LNCaP clone FGC (cell line): Measurements from ENCODE around the gene PHLPP1.
A peak's percentile ranks its signal among the peaks of the same experiment; 100 is the strongest.

Source experiments
- DNase-seq: peaks from one replicate; pipeline ENCODE4 v3.0.0-alpha.2; 2011; ENCODE audit warnings: low read depth
- H3K4me3 ChIP-seq: 2 replicates; pipeline ENCODE4 v1.5.1; 2011; ENCODE audit warnings: mild to moderate bottlenecking, low read depth, low read length, control low read depth
- TF ChIP-seq, protein P1 (sequence below): IDR thresholded peaks from 2 replicates; pipeline ENCODE4 v1.5.1; 2012; ENCODE audit warnings: mild to moderate bottlenecking; ENCODE audit not compliant: control insufficient read depth, insufficient read depth; ENCODE audit errors: extremely low read depth

PHLPP1 gene

DNA sequence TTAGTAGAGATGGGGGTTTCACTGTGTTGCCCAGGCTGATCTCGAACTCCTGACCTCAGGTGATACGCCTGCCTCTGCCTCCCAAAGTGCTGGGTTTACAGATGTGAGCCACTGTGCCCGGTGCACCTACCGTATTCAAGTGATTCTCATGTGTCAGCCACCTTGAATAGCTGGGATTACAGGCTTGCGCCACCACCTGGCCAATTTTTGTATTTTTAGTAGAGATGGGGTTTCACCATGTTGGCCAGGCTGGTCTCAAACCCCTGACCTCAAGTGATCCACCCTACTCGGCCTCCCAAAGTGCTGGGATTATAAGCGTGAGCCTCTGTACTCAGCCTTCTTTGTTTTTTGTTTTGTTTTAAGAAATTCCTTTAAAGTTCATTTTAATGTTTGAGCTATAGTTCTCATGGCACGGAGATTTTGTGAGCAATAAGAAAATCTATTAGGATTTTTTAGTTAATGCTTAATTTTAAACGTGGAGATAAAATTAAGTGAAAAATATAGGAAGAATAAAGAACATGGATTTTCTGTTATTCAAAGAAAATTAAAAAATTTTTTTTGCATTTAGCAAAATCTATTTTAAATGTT is 242.6 kb downstream of the PHLPP1 start:
- TF ChIP-seq, protein P1, sequence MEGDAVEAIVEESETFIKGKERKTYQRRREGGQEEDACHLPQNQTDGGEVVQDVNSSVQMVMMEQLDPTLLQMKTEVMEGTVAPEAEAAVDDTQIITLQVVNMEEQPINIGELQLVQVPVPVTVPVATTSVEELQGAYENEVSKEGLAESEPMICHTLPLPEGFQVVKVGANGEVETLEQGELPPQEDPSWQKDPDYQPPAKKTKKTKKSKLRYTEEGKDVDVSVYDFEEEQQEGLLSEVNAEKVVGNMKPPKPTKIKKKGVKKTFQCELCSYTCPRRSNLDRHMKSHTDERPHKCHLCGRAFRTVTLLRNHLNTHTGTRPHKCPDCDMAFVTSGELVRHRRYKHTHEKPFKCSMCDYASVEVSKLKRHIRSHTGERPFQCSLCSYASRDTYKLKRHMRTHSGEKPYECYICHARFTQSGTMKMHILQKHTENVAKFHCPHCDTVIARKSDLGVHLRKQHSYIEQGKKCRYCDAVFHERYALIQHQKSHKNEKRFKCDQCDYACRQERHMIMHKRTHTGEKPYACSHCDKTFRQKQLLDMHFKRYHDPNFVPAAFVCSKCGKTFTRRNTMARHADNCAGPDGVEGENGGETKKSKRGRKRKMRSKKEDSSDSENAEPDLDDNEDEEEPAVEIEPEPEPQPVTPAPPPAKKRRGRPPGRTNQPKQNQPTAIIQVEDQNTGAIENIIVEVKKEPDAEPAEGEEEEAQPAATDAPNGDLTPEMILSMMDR: peak; percentile 28; the same call in 1 of the 2 replicates

DNA sequence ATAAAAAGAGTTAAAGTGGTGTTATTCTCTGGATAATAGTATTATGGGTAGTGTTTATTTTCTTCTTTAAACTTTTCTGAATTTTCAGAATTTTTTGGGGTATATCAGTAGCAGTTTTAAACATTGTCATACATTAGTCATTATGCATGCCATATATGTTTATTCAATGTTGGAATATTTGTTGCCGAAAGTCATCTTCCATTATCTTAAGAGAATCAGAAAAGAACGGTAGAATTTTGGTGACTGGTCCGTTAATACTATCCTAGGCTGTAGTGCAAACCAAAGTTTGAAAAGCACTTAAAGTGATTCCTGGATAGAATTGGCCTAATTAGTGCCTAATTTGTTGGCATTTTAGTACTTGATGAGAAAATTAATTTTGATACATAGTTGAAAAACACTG is 244.1 kb downstream of the PHLPP1 start:
- TF ChIP-seq, protein P1: no peak
- H3K4me3 ChIP-seq: no peak overlapping the region
- no peak for DNase-seq

More for the DNA sequence above, 242.6 kb downstream of the PHLPP1 start:
- DNase-seq: peak; percentile 15
- H3K4me3 ChIP-seq: no peak overlapping the region

DNA sequence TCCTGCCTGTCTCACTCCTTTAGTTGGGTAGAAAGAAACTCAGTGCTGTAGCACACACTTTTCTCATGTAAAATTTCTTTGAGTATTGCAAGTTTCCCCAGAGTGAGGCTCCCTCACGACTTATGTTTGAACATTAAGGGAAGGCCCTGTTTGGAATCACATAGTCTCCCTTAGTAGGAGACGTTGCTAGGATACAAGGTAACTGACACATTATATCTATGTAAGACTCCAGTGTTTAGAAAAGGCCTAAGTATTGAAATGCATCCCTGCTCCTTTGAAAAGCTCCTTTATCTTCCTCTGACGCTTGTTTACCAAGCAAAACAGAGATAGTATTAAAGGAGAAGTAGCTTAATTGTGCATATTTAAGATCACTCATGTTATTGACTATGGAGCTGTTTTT is 248.2 kb downstream of the PHLPP1 start:
- no peak for DNase-seq
- TF ChIP-seq, protein P1: no peak
- H3K4me3 ChIP-seq: no peak overlapping the region

DNA sequence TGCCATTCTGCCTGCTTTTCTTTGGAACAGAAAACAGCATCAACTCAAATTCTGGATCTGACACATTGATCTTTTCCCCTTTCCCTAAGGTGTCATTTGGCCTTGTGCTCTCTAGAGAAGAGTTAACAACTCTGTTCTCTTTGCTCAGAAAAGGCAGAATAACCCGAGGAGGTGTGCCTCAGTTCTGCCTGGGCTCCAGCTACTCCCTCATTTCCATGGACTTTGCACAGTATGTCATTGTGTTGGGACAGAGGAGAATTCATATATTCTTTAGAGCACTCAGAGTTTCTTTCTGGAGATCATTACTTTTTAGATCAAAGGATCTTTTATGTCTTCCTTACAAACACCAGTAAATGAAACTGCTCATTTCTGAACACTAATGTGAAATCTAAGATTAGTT is 249.1 kb downstream of the PHLPP1 start:
- TF ChIP-seq, protein P1: no peak
- no peak overlapping the region for H3K4me3 ChIP-seq
- DNase-seq: no peak

DNA sequence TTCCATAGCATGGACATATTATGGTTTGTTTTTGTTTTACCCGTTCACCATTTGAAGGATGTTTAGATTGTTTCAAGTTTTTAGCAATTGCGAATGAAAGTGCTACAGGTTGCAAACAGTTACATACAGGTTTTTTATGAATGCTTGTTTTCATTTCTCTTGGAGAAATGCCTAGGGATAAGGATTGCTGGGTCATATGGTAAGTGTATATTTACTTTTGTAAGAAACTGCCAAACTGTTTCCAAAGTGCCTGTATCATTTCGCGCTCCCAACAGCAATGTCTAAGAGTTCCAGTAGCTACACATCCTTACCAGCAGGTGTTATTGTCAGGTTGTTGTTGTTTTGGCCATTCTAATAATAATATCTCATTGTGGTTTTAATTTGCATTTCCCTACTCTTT is 251.7 kb downstream of the PHLPP1 start:
- DNase-seq: peak; percentile 80
- no peak overlapping the region for H3K4me3 ChIP-seq
- TF ChIP-seq, protein P1: no peak

DNA sequence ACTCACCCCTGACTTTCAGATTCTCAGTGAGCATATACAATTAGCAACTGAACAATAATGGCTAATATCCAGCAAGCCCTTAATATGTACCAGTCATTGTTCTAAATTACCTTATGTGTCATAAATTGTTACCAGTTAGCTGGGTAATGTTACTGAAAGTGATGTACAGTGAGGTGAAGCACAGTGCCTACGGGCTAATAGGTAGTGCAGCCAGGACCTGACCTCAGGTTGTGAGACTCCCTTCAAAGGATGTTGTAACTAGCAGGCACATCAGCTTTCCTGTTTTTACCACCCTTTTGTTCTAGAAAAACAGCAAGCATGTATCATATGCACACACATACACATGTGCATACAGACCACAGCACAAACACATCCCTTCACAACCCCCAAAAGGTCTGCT is 258.3 kb downstream of the PHLPP1 start:
- TF ChIP-seq, protein P1: no peak
- no peak for DNase-seq
- H3K4me3 ChIP-seq: no peak overlapping the region

DNA sequence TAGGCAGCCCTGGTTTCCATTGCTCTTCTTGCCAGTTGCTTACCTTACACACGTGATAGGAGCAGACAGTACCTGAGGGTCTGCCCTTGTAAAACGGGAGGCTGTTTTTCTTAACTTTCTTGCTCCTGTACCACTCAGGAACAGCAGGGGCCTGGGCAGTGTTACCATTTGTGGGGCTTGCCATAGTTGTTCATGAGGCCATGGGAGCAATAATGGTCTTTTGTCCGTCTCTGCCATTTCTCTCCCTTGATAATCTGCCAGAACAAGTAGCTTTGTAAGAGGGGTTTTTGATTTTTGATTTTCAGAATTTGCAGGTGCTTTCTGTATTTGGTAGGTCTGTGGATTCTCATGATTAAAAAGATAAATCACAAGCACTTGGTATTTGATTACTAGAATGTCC is 259.0 kb downstream of the PHLPP1 start:
- TF ChIP-seq, protein P1: no peak
- H3K4me3 ChIP-seq: no peak overlapping the region
- DNase-seq: no peak
